AG09319 (cell line): ENCODE data around the gene MPC2.

ENCODE experiments used
- DNase-seq: peaks from one replicate; pipeline ENCODE4 v3.0.0-alpha.2; 2010; ENCODE audit warnings: low read depth; ENCODE audit errors: extremely low read depth
- CTCF ChIP-seq: IDR thresholded peaks from 2 replicates; pipeline ENCODE4 v1.5.1; 2011; ENCODE audit warnings: low read depth, mild to moderate bottlenecking, inconsistent platforms, low read length, moderate library complexity

The MPC2 gene

GRCh38 chr1:167926486-167926997 is 10.3 kb downstream of the MPC2 start:
- TF ChIP-seq CTCF: no peak
- no peak for DNase-seq

GRCh38 chr1:167924543-167925231 is 12.2 kb downstream of the MPC2 start:
- no peak for TF ChIP-seq CTCF

GRCh38 chr1:167924102-167924501 is 12.8 kb downstream of the MPC2 start:
- no peak for DNase-seq

More at GRCh38 chr1:167924543-167925231, 12.2 kb downstream of the MPC2 start:
- DNase-seq: no peak

GRCh38 chr1:167923324-167924056 is 13.4 kb downstream of the MPC2 start:
- no peak for DNase-seq
- TF ChIP-seq CTCF: no peak

More at GRCh38 chr1:167924102-167924501, 12.8 kb downstream of the MPC2 start:
- no peak for TF ChIP-seq CTCF

- TF ChIP-seq CTCF: no peak
- DNase-seq: no peak
Measured at GRCh38 chr1:167922611-167923074, 14.2 kb downstream of the MPC2 start.

- no peak for TF ChIP-seq CTCF
- no peak for DNase-seq
Measured at GRCh38 chr1:167922023-167922422, 14.8 kb downstream of the MPC2 start.
